ENCODE results near the gene FGF14. TPM values are rescaled to one million over a fixed set of nuclear protein-coding genes. Genes with fewer than 3 reads are reported as not detected.

Gene FGF14
- total and polyA plus RNA-seq, 2 donors (not counting 1 experiment from before 2014, with no cell fraction given), result under 0.01 TPM; not detected in 1

- CTCF ChIA-PET, result no interaction called here
- Histone ChIP-seq H3K27me3 (replicated peaks in 1 of 4; ENCODE audit: control extremely low read depth in 1 of 4, control insufficient read depth in 3 of 4, insufficient read depth in 4 of 4, low read length in 3 of 4) (peaks cover 0 to 15% (median 2%) of the 10 kb centered on the region in 4 experiments), H3K9me3 (ENCODE audit: control extremely low read depth in 1 of 3, control insufficient read depth in 2 of 3, insufficient read depth in 1 of 3, low read length in 2 of 3) (peaks cover 0 to 2% (median 0%) of the 10 kb centered on the region in 3 donors), H4K20me1 (ENCODE audit: control insufficient read depth, insufficient read depth, low read length, poor library complexity, severe bottlenecking) (no peaks in the 10 kb centered on the region), H3K79me2 (ENCODE audit: control insufficient read depth, insufficient read depth, low read length) (no peaks in the 10 kb centered on the region), H3K4me3 (ENCODE audit: control extremely low read depth in 1 of 5, extremely low read depth in 1 of 5, insufficient read depth in 1 of 5, low read depth in 2 of 5, low read length in 4 of 5) (no peak overlapping the region), H2AFZ (ENCODE audit: insufficient read depth, low read depth, low read length, poor library complexity, severe bottlenecking) (peak overlapping the region; percentile 18), H3K27ac (ENCODE audit: low read length in 2 of 2) (no peak overlapping the region), H3K36me3 (replicated peaks in 1 of 2; ENCODE audit: control extremely low read depth in 1 of 2, control insufficient read depth in 1 of 2, extremely low read depth in 1 of 2, insufficient read depth in 2 of 2, low read length in 1 of 2) (no peaks in the 10 kb centered on the region), H3K9ac (ENCODE audit: low read length) (no peak overlapping the region), H3K4me2 (replicated peaks; ENCODE audit: low read depth, low read length, poor library complexity, severe bottlenecking) (no peak overlapping the region), H3K4me1 (ENCODE audit: control insufficient read depth in 2 of 2, insufficient read depth in 2 of 2, low read length in 2 of 2) (peaks cover 3 to 13% of the 10 kb centered on the region in 2 donors)
- H3K9me3 Mint-ChIP-seq (ENCODE audit: insufficient read depth), result no peaks in the 10 kb centered on the region
- POLR2A ChIA-PET, result no interaction called here
- no peak for DNase-seq
- no peak overlapping the region for H3K27ac Mint-ChIP-seq
- TF ChIP-seq EZH2 (IDR thresholded peaks at IDR 0.05; ENCODE audit: borderline replicate concordance, insufficient read depth, low read depth, low read length, poor library complexity, severe bottlenecking) (no peak), CTCF (IDR thresholded peaks at IDR 0.05) (no peak)
- peak overlapping the region; percentile 11 for H3K4me3 Mint-ChIP-seq
- peaks cover 4% of the 10 kb centered on the region for H3K4me1 Mint-ChIP-seq
- peaks cover 23% of the 10 kb centered on the region for H3K27me3 Mint-ChIP-seq
- intact Hi-C loops (cut with micrococcal nuclease), result loop anchor here (5.0 to 10.0 kb wide), 2 partner anchors 382 to 1715 kb away; partner anchors contain the start of gene TEX30
- no peak for ATAC-seq (ENCODE audit: low read depth)
- 94% methylated on average over 5 of the region's 7 CpGs for WGBS (ENCODE audit: insufficient coverage)
Measured at GRCh38 chr13:102392481-102393209, 9.2 kb downstream of the FGF14 start.

- CTCF ChIA-PET, result no interaction called here
- no peaks in the 10 kb centered on the region for H3K79me2 ChIP-seq (ENCODE audit: control insufficient read depth, insufficient read depth, low read length)
- ATAC-seq (ENCODE audit: low read depth) (no peak), DNase-seq (no peak)
- H3K27ac Mint-ChIP-seq, result no peak overlapping the region
- H3K36me3 ChIP-seq (replicated peaks in 1 of 2; ENCODE audit: control extremely low read depth in 1 of 2, control insufficient read depth in 1 of 2, extremely low read depth in 1 of 2, insufficient read depth in 2 of 2, low read length in 1 of 2), result no peaks in the 10 kb centered on the region
- peaks cover 26% of the 10 kb centered on the region for H3K27me3 Mint-ChIP-seq
- H3K4me3 ChIP-seq (ENCODE audit: control extremely low read depth in 1 of 5, extremely low read depth in 1 of 5, insufficient read depth in 1 of 5, low read depth in 2 of 5, low read length in 4 of 5), result no peak overlapping the region
- no peaks in the 10 kb centered on the region for H3K4me1 ChIP-seq (ENCODE audit: control insufficient read depth in 2 of 2, insufficient read depth in 2 of 2, low read length in 2 of 2)
- H3K9me3 ChIP-seq (ENCODE audit: control extremely low read depth in 1 of 3, control insufficient read depth in 2 of 3, insufficient read depth in 1 of 3, low read length in 2 of 3), result peaks cover 0 to 2% (median 0%) of the 10 kb centered on the region in 3 donors
- WGBS (ENCODE audit: insufficient coverage), result 71% methylated on average over 2 of the region's 5 CpGs
- H3K4me3 Mint-ChIP-seq, result no peak overlapping the region
- no peak overlapping the region for H3K9ac ChIP-seq (ENCODE audit: low read length)
- H3K27me3 ChIP-seq (replicated peaks in 1 of 4; ENCODE audit: control extremely low read depth in 1 of 4, control insufficient read depth in 3 of 4, insufficient read depth in 4 of 4, low read length in 3 of 4), result no peaks in the 10 kb centered on the region
- no peaks in the 10 kb centered on the region for H3K9me3 Mint-ChIP-seq (ENCODE audit: insufficient read depth)
- H3K27ac ChIP-seq (ENCODE audit: low read length in 2 of 2), result no peak overlapping the region
- no peak overlapping the region for H2AFZ ChIP-seq (ENCODE audit: insufficient read depth, low read depth, low read length, poor library complexity, severe bottlenecking)
- POLR2A ChIA-PET, result no interaction called here
- no peak for TF ChIP-seq EZH2 (IDR thresholded peaks at IDR 0.05; ENCODE audit: borderline replicate concordance, insufficient read depth, low read depth, low read length, poor library complexity, severe bottlenecking)
- TF ChIP-seq CTCF (IDR thresholded peaks at IDR 0.05), result no peak
- H3K4me2 ChIP-seq (replicated peaks; ENCODE audit: low read depth, low read length, poor library complexity, severe bottlenecking), result no peak overlapping the region
- H4K20me1 ChIP-seq (ENCODE audit: control insufficient read depth, insufficient read depth, low read length, poor library complexity, severe bottlenecking), result no peaks in the 10 kb centered on the region
- no peaks in the 10 kb centered on the region for H3K4me1 Mint-ChIP-seq
- intact Hi-C loops (cut with micrococcal nuclease), result no loop called here
Measured at GRCh38 chr13:102386461-102386860, 15.4 kb downstream of the FGF14 start.

Measured in B cell (primary cell).